A172 (cell line): ENCODE measurements around the gene CASTOR1. TPM values are rescaled to one million over a fixed set of nuclear protein-coding genes. Genes with fewer than 3 reads are reported as not detected.
A peak's percentile ranks its signal among the peaks of the same experiment; 100 is the strongest.

Source experiments
- DNase-seq: peaks from one replicate; pipeline ENCODE4 v3.0.0-alpha.2; 2015; ENCODE audit warnings: low spot score
- total RNA-seq: library from RNA; depleted of rRNA; stranded (reverse); fragments of >200 nt; shearing (Covaris generic); gene quantifications from 2 replicates; pipeline ENCODE4 v1.2.3, GENCODE V29; 2014; rRNA removed

Gene CASTOR1
- total RNA-seq, 1 experiment from 2014 or later, result 12.8 TPM

DNA sequence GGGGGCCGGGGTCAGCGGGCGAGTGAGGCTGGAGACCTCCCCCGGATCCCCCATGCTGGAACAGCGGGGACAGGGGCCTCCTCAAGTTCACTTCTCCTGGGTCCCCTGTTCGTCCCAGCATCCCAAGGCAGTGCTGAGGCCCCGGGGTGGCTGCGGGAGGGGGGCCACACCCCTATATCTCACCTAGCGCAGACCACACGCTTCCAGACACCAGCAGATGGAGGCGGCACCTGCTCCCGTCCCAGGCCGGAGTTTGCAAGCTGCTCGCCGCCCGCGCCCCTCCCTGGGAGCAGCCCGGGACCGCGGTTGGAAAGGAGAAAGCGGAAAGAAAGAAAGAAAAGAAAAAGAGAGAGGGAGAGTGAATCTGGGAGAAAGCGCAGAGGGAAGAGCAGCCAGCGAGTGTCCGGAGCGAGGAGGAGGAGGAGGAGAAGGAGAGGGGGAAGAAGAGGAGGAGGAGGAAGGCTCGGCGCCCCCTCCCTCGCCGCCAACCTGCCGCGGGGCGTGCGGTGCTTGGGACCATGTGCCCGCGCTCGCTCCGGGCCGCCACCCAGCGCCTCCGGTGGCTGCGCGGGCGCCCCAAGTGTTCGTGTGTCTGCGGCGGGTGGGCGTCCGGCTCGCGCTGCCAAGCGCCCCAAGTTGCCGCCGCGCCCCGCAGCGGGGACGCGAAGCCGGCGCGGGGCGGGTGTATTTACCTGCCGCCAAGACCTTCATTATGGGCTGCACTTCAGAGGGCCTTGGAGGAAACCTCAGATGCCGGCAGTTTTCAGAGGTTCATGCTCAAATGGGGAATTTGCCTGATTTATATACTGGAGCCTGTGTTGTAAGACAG, 43.1 kb downstream of the CASTOR1 start, which contains the start of gene LIF:
LIF (minus strand) TSS at position 775 of the 829 bp plus-strand sequence; CDS start at position 711, 64 bp downstream.
- DNase-seq, result no peak

DNA sequence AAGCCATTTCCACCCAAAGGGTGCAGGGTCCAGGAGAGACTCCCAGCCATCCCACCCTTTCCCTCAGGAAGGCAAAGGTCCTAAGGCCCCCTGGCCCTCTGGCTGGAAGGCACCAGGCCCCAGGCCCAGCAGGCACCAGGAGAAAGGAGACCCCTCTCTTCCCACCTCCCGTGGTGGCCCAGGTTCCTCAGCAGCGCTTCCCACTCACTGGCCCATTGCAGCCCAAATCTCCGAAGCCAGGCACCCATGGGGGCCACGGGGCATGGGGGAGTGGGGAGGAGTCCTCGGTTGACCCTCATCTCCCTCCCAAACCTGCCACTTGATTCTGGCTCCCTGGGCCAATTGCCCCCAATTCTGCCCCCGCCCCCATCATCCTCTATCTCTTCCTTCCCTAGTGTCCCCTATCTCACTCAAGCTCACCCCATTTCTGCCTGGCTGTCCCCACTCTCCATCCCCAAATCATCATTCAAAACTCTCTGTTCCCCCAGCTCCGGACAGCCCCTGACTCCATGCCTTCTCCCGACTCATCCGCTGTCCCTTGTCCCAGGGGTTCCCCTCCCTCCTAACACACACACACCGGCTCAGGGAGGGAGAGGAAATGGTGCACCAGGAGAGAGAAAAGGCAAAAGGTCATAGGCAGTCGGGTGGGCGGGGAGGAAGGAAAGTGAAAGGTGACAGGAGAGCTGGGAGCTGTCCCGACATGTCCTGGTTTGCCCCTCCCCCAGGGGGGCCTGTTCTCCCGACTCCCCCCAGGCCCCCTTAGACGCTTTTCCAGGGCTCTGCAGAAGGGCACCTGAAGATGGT, 43.9 kb downstream of the CASTOR1 start:
- DNase-seq, result no peak

DNA sequence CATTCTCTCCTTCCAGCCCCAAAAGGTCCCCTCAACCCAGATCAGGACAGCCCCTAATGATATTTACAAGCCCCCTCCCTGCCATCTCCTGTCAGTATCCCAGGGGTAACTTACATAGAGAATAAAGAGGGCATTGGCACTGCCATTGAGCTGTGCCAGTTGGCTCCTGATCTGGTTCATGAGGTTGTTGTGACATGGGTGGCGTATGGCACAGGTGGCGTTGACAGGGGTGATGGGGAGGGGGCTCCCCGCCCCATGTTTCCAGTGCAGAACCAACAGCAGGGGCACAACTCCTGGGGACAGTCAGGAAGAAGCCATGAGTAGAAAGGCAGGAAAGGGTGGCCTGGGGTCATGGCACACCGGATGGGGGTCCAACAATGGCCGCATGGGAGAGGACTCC, 44.7 kb downstream of the CASTOR1 start:
- no peak for DNase-seq

DNA sequence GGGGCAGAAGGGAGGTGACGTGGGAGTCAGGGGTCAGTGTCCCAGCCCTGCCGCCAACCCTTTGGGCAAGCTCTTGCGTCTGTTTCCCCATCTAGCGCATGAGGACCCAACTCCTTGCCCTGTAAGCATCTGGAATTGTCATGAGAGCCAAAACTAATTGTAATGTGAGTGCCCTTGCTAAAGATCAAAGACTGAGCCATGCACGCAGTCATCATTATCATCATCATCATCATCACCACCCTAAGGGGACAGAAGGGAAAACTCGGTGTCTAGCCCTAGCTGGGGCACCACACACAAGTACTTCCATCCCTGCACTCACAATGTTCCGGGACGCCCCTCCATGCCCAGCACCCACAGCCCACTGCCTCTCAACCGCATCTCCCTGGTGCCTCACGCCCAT, 45.2 kb downstream of the CASTOR1 start:
- no peak for DNase-seq

DNA sequence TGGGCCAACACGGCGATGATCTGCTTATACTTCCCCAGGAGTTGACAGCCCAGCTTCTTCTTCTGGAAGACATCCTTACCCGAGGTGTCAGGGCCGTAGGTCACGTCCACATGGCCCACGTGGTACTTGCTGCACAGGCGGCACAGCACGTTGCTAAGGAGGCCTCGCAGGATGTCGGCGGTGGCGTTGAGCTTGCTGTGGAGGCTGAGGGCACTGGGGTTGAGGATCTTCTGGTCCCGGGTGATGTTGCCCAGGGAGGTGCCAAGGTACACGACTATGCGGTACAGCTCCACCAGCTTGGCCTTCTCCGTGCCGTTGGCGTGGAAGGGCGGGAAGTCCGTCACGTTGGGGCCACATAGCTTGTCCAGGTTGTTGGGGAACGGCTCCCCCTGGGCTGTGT, 45.6 kb downstream of the CASTOR1 start:
- no peak for DNase-seq

DNA sequence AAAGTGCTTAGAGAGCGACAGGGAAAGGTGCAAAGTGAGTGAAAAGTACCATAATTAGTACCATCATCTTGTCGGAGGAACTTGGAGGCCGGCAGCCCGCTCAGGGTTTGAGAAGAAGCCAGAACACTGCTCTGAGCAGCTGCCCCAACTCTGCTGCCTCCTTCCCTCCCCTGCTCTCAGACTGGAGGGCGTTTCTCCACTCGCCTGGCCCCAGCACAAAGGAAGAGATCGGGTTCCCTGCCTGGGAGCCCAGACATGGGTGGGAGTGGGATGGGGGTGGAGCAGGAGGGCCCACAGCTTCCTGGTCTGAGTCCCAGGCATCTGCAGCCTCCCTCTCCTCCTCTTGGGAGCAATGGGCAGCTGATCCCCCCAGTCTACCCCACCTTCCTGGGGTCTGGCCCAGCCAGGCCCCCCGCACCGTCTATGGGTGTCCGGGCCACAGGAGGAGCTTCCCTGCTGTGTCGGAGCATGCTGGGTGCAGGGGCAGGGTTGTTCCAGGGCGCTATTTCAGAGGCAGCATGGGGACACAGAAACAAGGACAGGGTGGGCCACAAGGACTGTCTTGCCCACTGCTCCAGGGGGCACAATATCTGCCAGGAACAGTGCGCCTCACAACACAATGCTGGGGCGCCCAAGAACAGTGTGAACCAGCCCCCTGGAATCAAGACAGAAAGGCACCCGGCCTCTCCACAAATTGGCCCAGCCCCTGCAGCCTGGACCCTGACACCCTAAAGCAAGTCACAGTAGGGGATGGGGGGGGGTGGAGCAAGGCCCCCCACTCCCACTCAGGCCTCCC, 47.5 kb downstream of the CASTOR1 start:
- no peak for DNase-seq

DNA sequence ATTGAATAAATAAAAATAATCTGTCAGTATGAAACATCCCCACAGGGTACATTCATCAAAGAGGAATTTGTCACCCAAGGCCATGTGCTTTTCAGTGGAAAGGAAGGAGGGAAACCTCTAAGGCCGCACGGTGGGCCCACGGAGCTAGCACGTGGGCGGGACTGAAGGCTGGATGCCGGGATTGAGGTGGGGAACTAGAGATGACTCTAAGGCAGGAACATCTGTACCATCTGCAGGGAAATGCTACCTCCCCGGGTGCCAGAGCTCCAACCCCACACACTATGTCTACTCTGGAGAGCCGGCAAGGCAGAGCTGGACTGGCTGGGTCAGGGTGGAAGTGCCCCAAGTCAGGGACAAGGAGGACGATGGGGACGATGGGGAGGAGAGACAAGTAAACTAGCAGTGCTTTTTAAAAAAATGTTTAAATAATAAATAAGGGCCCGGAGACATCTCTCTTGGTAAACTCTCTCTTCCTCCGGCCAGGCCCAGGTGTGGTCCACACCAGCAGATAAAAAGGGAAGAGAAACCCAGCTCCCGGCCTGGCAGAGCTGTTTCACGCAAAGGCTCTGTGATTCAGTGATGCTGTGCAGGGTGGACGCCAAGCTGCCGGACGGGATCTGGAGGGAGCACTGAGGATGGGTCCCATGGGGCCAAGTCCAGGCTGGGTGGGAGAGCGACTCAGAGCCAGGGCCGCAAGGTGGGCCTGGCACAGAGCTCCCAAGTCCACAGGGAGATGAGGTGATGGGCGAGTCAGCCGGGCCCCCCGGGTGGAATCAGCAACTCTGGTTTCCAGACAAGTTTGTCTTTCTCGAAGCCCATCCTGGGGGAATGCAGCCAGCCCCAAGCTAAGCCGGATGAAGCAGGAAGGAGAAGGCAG, 48.5 kb downstream of the CASTOR1 start:
- no peak for DNase-seq

DNA sequence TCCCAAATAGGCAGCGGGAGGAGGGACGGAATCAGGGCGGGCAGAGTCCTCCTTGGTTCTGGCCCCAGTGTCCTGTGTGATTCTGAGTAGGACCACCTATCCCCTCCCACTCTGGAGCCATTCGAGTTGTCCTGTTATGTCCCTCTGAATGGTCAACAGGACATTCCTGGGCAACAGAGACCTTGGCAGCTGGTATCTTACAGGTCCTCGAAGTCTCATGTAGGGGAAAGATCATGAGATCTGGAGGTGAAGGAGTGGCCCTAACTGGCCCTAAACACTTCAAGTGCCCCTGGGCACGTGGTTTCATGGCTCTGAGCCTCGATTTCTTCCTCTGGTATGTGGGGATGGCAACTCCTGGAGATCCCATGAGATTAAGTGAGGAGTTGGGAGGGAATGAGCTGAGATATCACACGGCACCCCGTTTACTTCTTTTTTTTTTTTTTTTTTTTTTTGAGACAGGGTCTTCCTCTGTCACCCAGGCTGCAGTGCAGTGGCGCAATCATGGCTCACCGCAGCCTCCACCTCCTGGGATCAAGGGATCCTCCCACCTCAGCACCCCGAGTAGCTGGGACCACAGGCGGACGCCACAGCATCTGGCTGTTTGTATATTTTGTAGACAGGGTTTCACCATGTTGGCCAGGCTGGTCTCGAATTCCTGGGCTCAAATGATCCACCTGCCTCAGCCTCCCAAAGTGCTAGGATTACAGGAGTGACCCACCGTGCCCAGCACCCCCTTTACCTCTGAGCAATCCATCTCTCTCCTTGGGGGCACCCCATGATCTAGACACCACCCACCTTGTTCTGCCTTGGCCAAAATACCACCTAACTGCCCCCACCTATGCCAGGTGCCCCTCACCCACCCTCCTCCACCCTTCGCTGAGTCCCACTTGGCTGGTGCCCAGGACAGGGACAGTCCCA, 49.6 kb downstream of the CASTOR1 start:
- no peak for DNase-seq

DNA sequence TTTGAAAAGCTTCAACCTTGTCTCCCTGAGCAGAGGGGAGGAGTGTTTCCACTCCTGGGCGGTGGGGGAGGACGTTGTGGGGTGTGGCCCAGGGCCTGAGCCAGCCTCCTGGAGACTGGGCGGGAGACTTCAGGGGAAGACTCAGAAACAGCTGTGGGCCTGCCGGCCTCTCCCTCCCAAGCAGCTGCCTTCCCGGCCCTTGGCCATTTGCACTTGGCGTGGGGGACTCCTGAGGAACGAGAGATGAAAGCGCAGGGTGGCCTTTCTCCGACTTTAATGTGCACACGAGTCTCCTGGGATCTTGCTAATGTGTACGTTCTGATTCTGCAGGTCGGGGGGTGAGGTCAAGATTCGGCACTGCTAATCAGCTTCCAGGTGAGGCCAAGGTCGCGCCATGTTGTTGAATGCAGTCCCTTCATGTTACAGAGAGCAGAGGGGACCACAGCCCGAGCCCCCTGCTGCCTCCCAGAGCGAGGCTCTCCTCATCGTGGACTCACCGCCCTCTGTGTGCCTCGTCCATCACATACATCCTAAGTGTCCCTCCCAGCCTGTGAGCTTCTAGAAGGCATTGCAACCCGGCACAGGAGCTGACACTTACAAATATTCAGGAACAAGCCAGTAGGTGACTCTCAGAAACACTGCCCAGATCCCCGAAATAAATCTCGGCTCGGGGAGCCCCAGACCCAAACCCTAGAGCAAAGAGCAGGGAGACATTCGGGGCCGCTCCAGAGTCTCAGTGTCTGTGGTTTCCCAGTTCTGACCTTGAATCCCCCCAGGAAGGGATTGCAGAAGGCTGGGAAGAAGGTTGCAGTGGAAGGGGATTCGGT, 50.4 kb downstream of the CASTOR1 start:
- DNase-seq, result peak; percentile 86

DNA sequence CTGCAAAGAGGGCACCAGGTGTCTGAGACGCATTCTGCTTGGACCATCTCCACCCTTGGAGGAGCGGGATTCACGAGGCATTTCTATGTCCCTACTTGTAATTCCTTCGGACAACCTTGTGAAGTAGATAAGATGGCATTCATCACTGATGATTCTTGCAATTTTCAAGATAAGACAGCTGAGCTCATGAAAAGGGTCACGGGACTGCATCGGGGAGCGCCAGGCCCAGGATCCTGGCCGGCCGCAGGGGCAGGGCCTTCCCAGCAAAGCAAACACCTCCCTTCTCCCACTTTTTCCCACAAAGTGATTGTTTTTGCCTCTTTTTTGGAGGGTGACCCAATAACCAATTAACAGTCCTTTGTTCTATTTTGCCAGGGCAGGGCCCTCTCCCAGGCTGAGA, 51.2 kb downstream of the CASTOR1 start:
- peak; percentile 74 for DNase-seq

DNA sequence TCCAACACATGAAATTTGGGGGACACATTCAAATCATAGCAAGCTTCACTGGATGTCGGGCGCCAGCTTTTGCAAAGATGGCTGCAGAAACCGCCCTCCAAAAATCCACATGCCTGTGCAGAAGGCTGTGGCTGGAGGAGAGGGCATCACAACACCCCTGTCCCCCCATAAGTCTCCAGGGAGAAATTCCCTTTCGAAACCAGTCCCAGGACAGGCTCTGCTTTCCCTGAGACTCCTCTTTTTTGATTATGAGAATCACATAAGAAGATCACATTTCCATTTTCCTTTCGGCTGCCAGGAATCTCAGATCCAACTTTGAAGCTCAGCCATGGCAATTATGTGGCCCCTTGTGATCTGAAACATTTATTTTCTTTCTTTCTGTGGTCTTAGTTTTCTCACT, 52.4 kb downstream of the CASTOR1 start:
- DNase-seq, result no peak

DNA sequence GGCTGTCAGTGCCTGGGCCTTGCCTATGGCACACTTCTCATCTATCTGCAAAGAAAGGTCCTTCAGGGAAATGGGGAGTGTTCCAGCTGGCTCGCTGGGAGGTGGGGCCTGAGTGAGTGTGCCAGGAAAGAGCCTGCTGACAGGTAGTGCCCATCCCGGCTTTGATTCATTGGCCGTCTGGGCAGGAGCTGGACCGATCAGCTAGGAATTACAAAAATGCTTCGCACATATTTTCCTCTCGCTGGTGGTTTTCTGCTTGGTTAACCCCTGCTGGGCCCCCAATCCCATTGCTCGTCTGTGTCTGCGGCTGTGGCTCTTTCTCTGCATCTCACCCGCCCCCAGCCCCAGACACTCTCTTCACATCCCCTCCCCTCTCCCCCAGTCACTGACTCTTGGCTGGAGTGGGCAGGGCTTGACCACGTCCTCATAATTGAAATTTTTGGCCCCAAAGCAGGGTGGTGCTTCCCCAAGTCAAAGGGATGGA, 53.6 kb downstream of the CASTOR1 start:
- peak; percentile 98 for DNase-seq

Other genes starting within 250 kb of the CASTOR1 start
- gene HORMAD2, start 209.0 kb downstream of the CASTOR1 start, total RNA-seq, result not detected in 2 replicates
- 24.8 and 25.4 TPM in 2 replicates for gene LIF, start 42.7 kb downstream of the CASTOR1 start, total RNA-seq
- gene OSM, start 22.7 kb downstream of the CASTOR1 start, total RNA-seq, result not detected in 2 replicates
- 12.1 and 17.0 TPM in 2 replicates for gene TBC1D10A, start 37.4 kb upstream of the CASTOR1 start, total RNA-seq
- 25.1 and 39.8 TPM in 2 replicates for gene SF3A1, start 67.4 kb upstream of the CASTOR1 start, total RNA-seq
- gene CCDC157, start 67.5 kb upstream of the CASTOR1 start, total RNA-seq, result 1.1 and 1.2 TPM in 2 replicates
- 9.9 and 15.6 TPM in 2 replicates for gene RNF215, start 97.9 kb upstream of the CASTOR1 start, total RNA-seq
- gene SEC14L2, start 107.5 kb upstream of the CASTOR1 start, total RNA-seq, result 5.4 and 11.8 TPM in 2 replicates
- gene MTFP1, start 136.3 kb upstream of the CASTOR1 start, total RNA-seq, result 16.6 and 17.1 TPM in 2 replicates
- not detected in 2 replicates for gene SEC14L3, start 182.5 kb upstream of the CASTOR1 start, total RNA-seq
- not detected in 2 replicates for gene SEC14L4, start 216.2 kb upstream of the CASTOR1 start, total RNA-seq